Measurements from ENCODE around the gene DNAJB11.

DNA sequence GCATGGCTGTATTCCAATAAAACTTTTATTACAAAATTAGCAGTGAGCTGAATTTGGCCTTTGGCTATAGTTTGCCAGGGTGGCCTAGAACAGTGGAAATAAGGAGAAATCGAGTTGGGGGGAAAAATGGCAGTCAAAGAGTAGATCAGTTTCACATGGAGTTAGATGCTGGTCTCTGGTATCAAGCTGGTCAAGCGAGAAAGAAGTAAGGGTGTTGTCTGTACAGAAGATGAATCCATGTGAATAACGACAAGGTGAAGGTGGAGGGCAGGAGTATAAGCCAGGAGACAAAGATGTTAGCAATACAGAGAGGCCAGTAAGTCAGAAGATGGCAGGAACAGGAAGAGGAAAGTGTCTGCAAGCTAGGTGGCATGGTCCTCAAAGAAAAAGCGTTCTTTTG, 54.1 kb downstream of the DNAJB11 start:
- TF ChIP-seq, protein P1, sequence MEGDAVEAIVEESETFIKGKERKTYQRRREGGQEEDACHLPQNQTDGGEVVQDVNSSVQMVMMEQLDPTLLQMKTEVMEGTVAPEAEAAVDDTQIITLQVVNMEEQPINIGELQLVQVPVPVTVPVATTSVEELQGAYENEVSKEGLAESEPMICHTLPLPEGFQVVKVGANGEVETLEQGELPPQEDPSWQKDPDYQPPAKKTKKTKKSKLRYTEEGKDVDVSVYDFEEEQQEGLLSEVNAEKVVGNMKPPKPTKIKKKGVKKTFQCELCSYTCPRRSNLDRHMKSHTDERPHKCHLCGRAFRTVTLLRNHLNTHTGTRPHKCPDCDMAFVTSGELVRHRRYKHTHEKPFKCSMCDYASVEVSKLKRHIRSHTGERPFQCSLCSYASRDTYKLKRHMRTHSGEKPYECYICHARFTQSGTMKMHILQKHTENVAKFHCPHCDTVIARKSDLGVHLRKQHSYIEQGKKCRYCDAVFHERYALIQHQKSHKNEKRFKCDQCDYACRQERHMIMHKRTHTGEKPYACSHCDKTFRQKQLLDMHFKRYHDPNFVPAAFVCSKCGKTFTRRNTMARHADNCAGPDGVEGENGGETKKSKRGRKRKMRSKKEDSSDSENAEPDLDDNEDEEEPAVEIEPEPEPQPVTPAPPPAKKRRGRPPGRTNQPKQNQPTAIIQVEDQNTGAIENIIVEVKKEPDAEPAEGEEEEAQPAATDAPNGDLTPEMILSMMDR (IDR thresholded peaks at IDR 0.05), result no peak
- no peak for TF ChIP-seq ZFX (IDR thresholded peaks at IDR 0.05; ENCODE audit: borderline replicate concordance)
